ENCODE results near the gene CIITA.

CIITA gene

DNA sequence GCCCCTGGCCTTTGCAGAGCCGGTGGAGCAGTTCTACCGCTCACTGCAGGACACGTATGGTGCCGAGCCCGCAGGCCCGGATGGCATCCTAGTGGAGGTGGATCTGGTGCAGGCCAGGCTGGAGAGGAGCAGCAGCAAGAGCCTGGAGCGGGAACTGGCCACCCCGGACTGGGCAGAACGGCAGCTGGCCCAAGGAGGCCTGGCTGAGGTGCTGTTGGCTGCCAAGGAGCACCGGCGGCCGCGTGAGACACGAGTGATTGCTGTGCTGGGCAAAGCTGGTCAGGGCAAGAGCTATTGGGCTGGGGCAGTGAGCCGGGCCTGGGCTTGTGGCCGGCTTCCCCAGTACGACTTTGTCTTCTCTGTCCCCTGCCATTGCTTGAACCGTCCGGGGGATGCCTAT is 29.5 kb downstream of the CIITA start:
- Histone ChIP-seq H3K4me3 (IDR thresholded peaks at IDR 0.05; ENCODE audit: insufficient read depth, low read depth, low read length) (no peak overlapping the region), H3K4me1 (ENCODE audit: low read depth, poor library complexity, severe bottlenecking) (no peaks in the 10 kb centered on the region), H3K9ac (no peak overlapping the region), H4K20me1 (ENCODE audit: insufficient read depth) (no peaks in the 10 kb centered on the region), H3K36me3 (ENCODE audit: insufficient read depth) (peaks cover 7% of the 10 kb centered on the region; the same call in 1 of the 2 replicates), H3K27me3 (ENCODE audit: insufficient read depth, low read depth) (no peaks in the 10 kb centered on the region), H3K79me2 (ENCODE audit: insufficient read depth, low read depth) (no peaks in the 10 kb centered on the region), H3K4me2 (no peak overlapping the region), H3K27ac (no peak overlapping the region), H2AFZ (ENCODE audit: low read depth) (no peak overlapping the region)
- TF ChIP-seq, protein P1, sequence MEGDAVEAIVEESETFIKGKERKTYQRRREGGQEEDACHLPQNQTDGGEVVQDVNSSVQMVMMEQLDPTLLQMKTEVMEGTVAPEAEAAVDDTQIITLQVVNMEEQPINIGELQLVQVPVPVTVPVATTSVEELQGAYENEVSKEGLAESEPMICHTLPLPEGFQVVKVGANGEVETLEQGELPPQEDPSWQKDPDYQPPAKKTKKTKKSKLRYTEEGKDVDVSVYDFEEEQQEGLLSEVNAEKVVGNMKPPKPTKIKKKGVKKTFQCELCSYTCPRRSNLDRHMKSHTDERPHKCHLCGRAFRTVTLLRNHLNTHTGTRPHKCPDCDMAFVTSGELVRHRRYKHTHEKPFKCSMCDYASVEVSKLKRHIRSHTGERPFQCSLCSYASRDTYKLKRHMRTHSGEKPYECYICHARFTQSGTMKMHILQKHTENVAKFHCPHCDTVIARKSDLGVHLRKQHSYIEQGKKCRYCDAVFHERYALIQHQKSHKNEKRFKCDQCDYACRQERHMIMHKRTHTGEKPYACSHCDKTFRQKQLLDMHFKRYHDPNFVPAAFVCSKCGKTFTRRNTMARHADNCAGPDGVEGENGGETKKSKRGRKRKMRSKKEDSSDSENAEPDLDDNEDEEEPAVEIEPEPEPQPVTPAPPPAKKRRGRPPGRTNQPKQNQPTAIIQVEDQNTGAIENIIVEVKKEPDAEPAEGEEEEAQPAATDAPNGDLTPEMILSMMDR (conservative IDR thresholded peaks at IDR 0.05; ENCODE audit: low read depth, low read length) = no peak

DNA sequence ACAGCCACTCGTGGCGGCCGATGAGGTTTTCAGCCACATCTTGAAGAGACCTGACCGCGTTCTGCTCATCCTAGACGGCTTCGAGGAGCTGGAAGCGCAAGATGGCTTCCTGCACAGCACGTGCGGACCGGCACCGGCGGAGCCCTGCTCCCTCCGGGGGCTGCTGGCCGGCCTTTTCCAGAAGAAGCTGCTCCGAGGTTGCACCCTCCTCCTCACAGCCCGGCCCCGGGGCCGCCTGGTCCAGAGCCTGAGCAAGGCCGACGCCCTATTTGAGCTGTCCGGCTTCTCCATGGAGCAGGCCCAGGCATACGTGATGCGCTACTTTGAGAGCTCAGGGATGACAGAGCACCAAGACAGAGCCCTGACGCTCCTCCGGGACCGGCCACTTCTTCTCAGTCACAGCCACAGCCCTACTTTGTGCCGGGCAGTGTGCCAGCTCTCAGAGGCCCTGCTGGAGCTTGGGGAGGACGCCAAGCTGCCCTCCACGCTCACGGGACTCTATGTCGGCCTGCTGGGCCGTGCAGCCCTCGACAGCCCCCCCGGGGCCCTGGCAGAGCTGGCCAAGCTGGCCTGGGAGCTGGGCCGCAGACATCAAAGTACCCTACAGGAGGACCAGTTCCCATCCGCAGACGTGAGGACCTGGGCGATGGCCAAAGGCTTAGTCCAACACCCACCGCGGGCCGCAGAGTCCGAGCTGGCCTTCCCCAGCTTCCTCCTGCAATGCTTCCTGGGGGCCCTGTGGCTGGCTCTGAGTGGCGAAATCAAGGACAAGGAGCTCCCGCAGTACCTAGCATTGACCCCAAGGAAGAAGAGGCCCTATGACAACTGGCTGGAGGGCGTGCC is 30.1 kb downstream of the CIITA start:
- no peak overlapping the region for H3K4me3 ChIP-seq (IDR thresholded peaks at IDR 0.05; ENCODE audit: insufficient read depth, low read depth, low read length)
- no peak overlapping the region for H3K27ac ChIP-seq
- H3K4me1 ChIP-seq (ENCODE audit: low read depth, poor library complexity, severe bottlenecking) = no peaks in the 10 kb centered on the region
- H3K36me3 ChIP-seq (ENCODE audit: insufficient read depth) = peaks cover 7% of the 10 kb centered on the region; the same call in 1 of the 2 replicates
- H4K20me1 ChIP-seq (ENCODE audit: insufficient read depth) = no peaks in the 10 kb centered on the region
- H3K4me2 ChIP-seq = no peak overlapping the region
- no peak overlapping the region for H2AFZ ChIP-seq (ENCODE audit: low read depth)
- TF ChIP-seq, protein P1 (conservative IDR thresholded peaks at IDR 0.05; ENCODE audit: low read depth, low read length) = no peak
- no peaks in the 10 kb centered on the region for H3K79me2 ChIP-seq (ENCODE audit: insufficient read depth, low read depth)
- H3K9ac ChIP-seq = no peak overlapping the region
- no peaks in the 10 kb centered on the region for H3K27me3 ChIP-seq (ENCODE audit: insufficient read depth, low read depth)

- Histone ChIP-seq H3K79me2 (ENCODE audit: insufficient read depth, low read depth) (no peaks in the 10 kb centered on the region), H4K20me1 (ENCODE audit: insufficient read depth) (no peaks in the 10 kb centered on the region)
Observed at GRCh38 chr16:10907757-10908045, 30.7 kb downstream of the CIITA start.

DNA sequence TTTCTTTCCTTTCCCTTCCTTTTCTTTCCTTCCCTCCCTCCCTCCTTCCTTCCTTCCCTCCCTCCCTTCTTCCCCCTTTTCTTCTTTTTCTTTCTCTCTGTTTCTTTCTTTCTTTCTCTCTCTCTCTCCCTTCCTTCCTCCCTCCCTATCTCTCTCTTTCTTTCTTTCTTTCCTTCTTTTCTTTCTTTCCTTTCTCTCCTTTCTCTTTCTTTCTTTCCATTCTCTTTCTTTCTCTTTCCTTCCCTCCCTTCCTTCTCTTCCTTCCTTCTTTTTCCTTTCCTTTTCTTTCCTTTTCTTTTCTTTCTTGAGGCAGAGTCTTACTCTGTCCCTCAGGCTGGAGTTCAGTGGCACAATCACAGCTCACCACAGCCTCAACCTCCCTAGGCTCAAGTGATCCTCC is 34.3 kb downstream of the CIITA start:
- H2AFZ ChIP-seq (ENCODE audit: low read depth) = no peak overlapping the region
- H3K4me3 ChIP-seq (IDR thresholded peaks at IDR 0.05; ENCODE audit: insufficient read depth, low read depth, low read length) = no peak overlapping the region
- no peaks in the 10 kb centered on the region for H3K79me2 ChIP-seq (ENCODE audit: insufficient read depth, low read depth)
- no peaks in the 10 kb centered on the region for H3K27me3 ChIP-seq (ENCODE audit: insufficient read depth, low read depth)
- TF ChIP-seq, protein P1 (conservative IDR thresholded peaks at IDR 0.05; ENCODE audit: low read depth, low read length) = no peak
- peaks cover 12% of the 10 kb centered on the region for H3K4me1 ChIP-seq (ENCODE audit: low read depth, poor library complexity, severe bottlenecking)
- no peaks in the 10 kb centered on the region for H4K20me1 ChIP-seq (ENCODE audit: insufficient read depth)
- no peak overlapping the region for H3K9ac ChIP-seq
- no peak overlapping the region for H3K4me2 ChIP-seq
- no peak overlapping the region for H3K27ac ChIP-seq
- no peaks in the 10 kb centered on the region for H3K36me3 ChIP-seq (ENCODE audit: insufficient read depth)

More at GRCh38 chr16:10907757-10908045, 30.7 kb downstream of the CIITA start:
- Histone ChIP-seq H3K4me1 (ENCODE audit: low read depth, poor library complexity, severe bottlenecking) (no peaks in the 10 kb centered on the region), H3K27me3 (ENCODE audit: insufficient read depth, low read depth) (no peaks in the 10 kb centered on the region), H3K4me2 (no peak overlapping the region), H3K9ac (no peak overlapping the region), H2AFZ (ENCODE audit: low read depth) (no peak overlapping the region), H3K27ac (no peak overlapping the region), H3K4me3 (IDR thresholded peaks at IDR 0.05; ENCODE audit: insufficient read depth, low read depth, low read length) (no peak overlapping the region), H3K36me3 (ENCODE audit: insufficient read depth) (peaks cover 7% of the 10 kb centered on the region; the same call in 1 of the 2 replicates)
- TF ChIP-seq, protein P1 (conservative IDR thresholded peaks at IDR 0.05; ENCODE audit: low read depth, low read length) = no peak

Measured in KMS-11 (cell line).